ENCODE results near the gene ANKRD9.
A peak's percentile ranks its signal among the peaks of the same experiment; 100 is the strongest.

The ANKRD9 gene

DNA sequence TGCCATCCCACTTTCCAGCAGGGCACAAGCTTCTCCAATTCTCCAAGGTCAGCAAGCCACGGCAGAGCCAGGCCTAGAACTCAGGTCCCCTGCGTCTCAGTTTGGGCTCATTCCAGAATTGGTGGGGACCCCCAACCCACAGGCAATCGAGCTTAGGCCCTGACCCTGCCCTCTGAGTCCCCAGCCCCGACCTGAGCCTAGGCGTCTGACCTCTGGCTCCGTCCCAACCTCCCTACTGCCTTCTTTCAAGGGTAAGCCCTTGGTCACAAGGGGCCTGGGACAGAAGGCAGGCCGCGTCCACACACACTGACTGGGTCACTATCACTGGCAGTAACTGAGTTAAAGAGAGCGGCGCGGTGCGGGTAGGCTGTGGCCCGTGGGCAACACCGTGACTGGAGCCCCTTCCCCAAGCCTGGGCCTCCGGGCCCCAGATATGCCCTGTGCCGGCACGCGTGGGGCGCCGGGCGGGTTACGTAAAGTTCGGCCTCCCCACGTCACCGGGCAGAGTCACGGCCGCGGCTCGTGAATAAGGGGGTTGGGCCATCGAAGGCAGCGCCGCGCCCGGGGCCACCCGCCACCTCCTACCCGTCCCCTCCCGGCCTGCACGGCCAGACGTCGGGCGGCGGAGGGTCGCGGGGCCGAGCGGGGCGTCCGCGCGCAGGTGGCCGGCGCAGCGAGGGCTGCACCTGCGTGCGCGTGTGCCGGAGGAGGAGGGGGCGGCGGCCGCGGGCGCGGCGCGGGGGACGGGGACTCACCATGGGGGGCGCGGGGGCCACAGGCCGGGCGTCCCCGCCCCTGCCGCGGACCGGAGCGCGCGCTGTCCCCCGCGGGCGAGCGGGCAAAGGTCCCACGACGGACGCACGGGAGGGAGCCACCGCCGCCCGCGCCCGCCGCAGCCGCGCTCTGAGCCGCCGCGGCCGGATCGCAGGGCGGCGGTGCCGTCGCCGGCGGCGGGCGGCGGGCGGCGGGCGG is 516 bp downstream of the ANKRD9 start:
- TF ChIP-seq, protein P1, sequence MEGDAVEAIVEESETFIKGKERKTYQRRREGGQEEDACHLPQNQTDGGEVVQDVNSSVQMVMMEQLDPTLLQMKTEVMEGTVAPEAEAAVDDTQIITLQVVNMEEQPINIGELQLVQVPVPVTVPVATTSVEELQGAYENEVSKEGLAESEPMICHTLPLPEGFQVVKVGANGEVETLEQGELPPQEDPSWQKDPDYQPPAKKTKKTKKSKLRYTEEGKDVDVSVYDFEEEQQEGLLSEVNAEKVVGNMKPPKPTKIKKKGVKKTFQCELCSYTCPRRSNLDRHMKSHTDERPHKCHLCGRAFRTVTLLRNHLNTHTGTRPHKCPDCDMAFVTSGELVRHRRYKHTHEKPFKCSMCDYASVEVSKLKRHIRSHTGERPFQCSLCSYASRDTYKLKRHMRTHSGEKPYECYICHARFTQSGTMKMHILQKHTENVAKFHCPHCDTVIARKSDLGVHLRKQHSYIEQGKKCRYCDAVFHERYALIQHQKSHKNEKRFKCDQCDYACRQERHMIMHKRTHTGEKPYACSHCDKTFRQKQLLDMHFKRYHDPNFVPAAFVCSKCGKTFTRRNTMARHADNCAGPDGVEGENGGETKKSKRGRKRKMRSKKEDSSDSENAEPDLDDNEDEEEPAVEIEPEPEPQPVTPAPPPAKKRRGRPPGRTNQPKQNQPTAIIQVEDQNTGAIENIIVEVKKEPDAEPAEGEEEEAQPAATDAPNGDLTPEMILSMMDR (IDR thresholded peaks at IDR 0.05; ENCODE audit: insufficient read depth, low read depth, low read length, missing control alignments) = no peak
- peak overlapping the region; percentile 52 for H3K4me3 ChIP-seq (ENCODE audit: low read length)
- DNase-seq (ENCODE audit: low read depth) = peak; percentile 40

DNA sequence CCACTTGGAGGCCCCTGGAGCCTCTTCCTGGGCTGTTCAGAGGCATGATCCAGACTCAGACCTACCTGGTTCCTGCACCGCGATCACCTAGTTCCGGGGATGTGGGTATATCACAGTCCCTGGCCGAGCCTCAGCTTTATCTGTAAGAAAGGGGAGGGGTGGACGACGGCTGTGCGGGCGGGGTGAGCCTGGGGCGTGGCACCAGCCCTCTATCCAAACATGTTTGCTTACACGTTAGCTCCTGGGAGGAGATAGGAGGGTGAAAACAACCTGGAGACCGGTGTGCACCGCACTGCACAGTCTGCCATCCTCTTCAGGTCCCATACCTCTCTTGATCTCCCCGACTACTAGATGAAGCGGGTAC is 1.2 kb downstream of the ANKRD9 start:
- peak; percentile 78 for DNase-seq (ENCODE audit: low read depth)
- H3K4me3 ChIP-seq (ENCODE audit: low read length) = peak overlapping the region; percentile 52
- TF ChIP-seq, protein P1 (IDR thresholded peaks at IDR 0.05; ENCODE audit: insufficient read depth, low read depth, low read length, missing control alignments) = no peak

DNA sequence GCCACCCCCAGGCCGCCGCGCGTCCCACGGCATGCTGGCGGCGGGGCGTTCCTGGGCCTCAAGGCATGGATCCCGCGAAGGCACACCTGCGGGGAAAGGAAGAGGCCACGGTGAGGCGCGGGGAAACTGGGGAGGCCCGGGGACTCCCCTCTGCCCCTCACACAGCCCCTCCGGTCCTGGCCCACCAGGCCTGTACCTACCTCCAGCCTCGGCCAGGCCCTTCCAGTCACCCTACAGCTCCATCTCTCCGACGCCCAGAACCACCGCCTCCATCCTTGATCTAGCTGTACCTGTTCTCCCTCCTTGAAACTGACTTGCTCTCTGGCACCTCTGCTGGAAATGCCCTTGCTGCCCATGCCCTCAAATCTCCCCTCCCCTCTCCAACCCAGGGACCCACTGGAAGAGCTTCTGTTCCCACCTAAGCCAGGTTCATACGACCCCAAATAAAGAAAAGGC is 1.7 kb downstream of the ANKRD9 start:
- TF ChIP-seq, protein P1 (IDR thresholded peaks at IDR 0.05; ENCODE audit: insufficient read depth, low read depth, low read length, missing control alignments) = peak; percentile 39
- peak overlapping the region; percentile 15 for H3K4me3 ChIP-seq (ENCODE audit: low read length)
- DNase-seq (ENCODE audit: low read depth) = peak; percentile 32

DNA sequence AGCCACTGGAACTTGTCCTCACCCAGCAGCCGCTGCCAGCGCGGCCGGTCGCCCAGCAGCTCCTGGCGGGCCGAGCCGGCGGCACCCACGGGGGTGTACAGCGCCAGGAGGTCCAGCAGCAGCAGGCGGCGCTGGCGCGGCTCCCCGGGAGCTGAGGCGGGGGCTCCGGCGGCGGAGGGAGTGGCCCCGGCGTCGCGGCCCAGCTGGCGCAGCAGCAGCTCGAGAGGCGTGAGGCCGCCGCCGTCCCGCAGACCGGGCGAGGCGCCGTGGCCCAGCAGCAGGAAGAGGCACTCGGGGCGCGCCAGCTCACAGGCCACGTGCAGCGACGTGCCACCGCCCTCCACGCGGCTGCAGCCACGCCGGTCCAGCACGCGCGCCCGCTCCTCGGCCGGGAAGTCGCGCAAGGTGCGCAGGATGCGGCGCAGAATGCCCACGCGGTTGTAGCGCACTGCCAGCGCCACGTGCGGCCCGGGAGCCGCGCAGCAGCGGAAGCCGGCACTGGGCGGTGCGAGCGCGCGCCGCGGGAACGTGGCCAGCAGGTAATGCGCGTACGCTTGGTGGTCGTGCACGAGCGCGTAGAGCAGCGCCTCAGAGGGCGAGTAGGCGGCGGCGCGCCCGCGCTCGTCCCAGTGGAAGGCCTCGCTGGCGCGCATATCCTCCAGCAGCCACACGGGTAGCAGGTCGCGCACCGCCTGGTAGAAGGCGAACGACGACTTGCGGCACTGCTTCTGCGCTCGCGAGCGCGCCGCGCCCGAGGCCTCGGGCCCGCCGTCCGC is 2.3 kb downstream of the ANKRD9 start:
- TF ChIP-seq, protein P1 (IDR thresholded peaks at IDR 0.05; ENCODE audit: insufficient read depth, low read depth, low read length, missing control alignments) = no peak
- DNase-seq (ENCODE audit: low read depth) = peak; percentile 24

DNA sequence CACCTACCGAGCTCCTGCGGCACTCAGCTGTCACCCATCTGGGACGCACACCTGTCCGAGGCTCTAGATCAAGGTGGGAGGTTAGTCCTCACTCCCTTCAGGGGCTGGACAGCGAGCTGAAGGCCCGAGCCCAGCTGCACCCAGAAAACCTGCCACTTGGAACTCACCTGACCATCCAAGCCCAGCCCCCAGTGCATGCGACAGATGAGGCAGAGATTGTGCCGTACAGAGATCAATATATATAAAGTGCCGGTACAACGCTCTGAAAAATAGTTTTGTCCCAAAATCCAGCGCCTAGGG is 3.0 kb downstream of the ANKRD9 start:
- no peak for DNase-seq (ENCODE audit: low read depth)
- TF ChIP-seq, protein P1 (IDR thresholded peaks at IDR 0.05; ENCODE audit: insufficient read depth, low read depth, low read length, missing control alignments) = no peak
- H3K4me3 ChIP-seq (ENCODE audit: low read length) = no peak overlapping the region

More for the DNA sequence above, 2.3 kb downstream of the ANKRD9 start:
- no peak overlapping the region for H3K4me3 ChIP-seq (ENCODE audit: low read length)

DNA sequence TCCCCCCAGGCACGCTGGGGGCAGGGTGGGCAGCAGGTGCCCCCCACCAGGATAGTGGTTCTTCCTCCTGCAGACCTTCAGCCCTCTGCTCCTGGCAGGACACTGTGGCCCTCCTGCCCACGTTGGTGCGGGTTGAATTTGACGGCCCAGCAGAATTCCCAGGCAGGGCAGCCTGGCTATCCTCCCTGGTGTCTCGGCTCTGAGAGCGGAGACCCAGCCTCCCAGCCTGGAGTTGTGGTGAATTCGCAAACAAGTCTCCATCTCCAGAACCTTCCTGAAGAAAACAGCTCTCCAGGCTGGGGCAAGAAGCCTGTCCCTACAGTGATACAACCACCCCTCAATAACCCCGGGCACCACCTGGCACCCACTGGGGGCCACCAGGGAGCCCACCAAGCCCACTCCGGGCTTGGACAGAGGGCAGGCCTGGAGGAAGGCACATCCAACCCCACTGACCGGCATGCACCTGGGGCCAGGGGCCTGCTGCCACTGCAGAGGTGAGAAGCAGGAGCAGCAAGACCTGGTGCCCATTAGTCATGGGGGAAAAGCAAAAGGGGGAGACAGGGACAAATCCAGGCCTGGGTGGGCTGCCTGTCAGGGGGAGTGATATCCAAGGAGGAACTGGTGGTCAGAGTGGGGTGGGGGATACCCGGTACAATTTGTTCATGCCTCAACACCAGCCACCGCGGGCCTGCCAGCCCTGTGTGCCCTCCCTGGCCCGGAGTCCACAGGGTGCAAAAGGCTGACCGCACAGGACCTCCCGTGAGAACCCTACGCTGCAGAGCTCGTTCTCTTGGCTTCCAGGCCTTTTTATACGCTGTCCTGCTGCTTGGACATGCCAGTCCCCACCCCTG is 3.6 kb downstream of the ANKRD9 start:
- H3K4me3 ChIP-seq (ENCODE audit: low read length) = no peak overlapping the region
- DNase-seq (ENCODE audit: low read depth) = no peak
- TF ChIP-seq, protein P1 (IDR thresholded peaks at IDR 0.05; ENCODE audit: insufficient read depth, low read depth, low read length, missing control alignments) = no peak
